Neural cell (in vitro differentiated cells): Measurements from ENCODE around the gene EEIG1. TPM values are rescaled to one million over a fixed set of nuclear protein-coding genes. Genes with fewer than 3 reads are reported as not detected.

Experiments
- H2AFZ ChIP-seq: fragments of 200-600, 300-800 bp; sonication (generic), shearing (Covaris generic); 2 replicates; pipeline ENCODE4 v1.6.0; 2014; ENCODE audit warnings: low read depth, mild to moderate bottlenecking, antibody characterized with exemption, low read length, moderate library complexity
- H3F3A ChIP-seq: fragments of 200-600 bp; shearing (Covaris generic); 2 replicates; pipeline ENCODE4 v1.6.1; 2016; ENCODE audit warnings: mild to moderate bottlenecking, moderate library complexity, mixed read lengths, antibody characterized with exemption, low read length; ENCODE audit not compliant: insufficient read depth, poor library complexity, severe bottlenecking
- H3K27ac ChIP-seq: fragments of 200-600, 300-800 bp; sonication (generic), shearing (Covaris generic); 2 replicates; pipeline ENCODE4 v1.5.1; 2014; ENCODE audit warnings: mild to moderate bottlenecking, low read length, moderate library complexity
- H3K27me3 ChIP-seq: fragments of 300-800, 200-600 bp; sonication (generic), shearing (Covaris generic); 2 replicates; pipeline ENCODE4 v1.6.0; 2014; ENCODE audit warnings: mild to moderate bottlenecking, low read depth, low read length, moderate library complexity; ENCODE audit not compliant: insufficient read depth
- H3K36me3 ChIP-seq: fragments of 300-800, 200-600 bp; sonication (generic), shearing (Covaris generic); 2 replicates; pipeline ENCODE4 v1.5.1; 2014; ENCODE audit warnings: mild to moderate bottlenecking, antibody characterized with exemption, low read length, moderate library complexity; ENCODE audit not compliant: insufficient read depth
- H3K4me2 ChIP-seq: fragments of 300-800, 200-600 bp; sonication (generic), shearing (Covaris generic); 2 replicates; pipeline ENCODE4 v1.6.0; 2014; ENCODE audit warnings: mild to moderate bottlenecking, low read length
- H3K4me3 ChIP-seq: fragments of 300-800, 200-600 bp; sonication (generic), shearing (Covaris generic); 2 replicates; pipeline ENCODE4 v1.5.1; 2014; ENCODE audit warnings: mild to moderate bottlenecking, low read length, moderate library complexity
- H3K79me2 ChIP-seq: fragments of 200-600 bp; shearing (Covaris generic); replicated peaks from 2 replicates; pipeline ENCODE4 v1.6.0; 2014; ENCODE audit warnings: mild to moderate bottlenecking, low read length, moderate library complexity; ENCODE audit not compliant: insufficient read depth
- H3K9ac ChIP-seq: fragments of 300-800, 200-600 bp; sonication (generic), shearing (Covaris generic); 2 replicates; pipeline ENCODE4 v1.6.1; 2016; ENCODE audit warnings: mild to moderate bottlenecking, low read length, mixed read lengths
- H3K9me2 ChIP-seq: fragments of 200-600 bp; shearing (Covaris generic); 2 replicates; pipeline ENCODE4 v1.6.1; 2016; ENCODE audit warnings: mild to moderate bottlenecking, low read length, mixed read lengths; ENCODE audit not compliant: insufficient read depth
- H3K9me3 ChIP-seq: fragments of 200-600, 300-800 bp; sonication (generic), shearing (Covaris generic); 2 replicates; pipeline ENCODE4 v1.6.1; 2016; ENCODE audit warnings: mild to moderate bottlenecking, mixed run types, low read length, moderate library complexity, mixed read lengths
- H4K20me1 ChIP-seq: fragments of 200-600 bp; shearing (Covaris generic); 2 replicates; pipeline ENCODE4 v1.6.1; 2016; ENCODE audit warnings: mild to moderate bottlenecking, mixed run types; ENCODE audit not compliant: insufficient read depth
- CTCF ChIP-seq: fragments of 450-650 bp; IDR thresholded peaks from 2 replicates; pipeline ENCODE4 v1.5.1; 2014; ENCODE audit warnings: antibody characterized with exemption, mild to moderate bottlenecking, moderate library complexity; ENCODE audit not compliant: poor library complexity, severe bottlenecking
- EP300 ChIP-seq: fragments of 450-650 bp; conservative IDR thresholded peaks from 2 replicates; pipeline ENCODE4 v1.6.1; 2014; ENCODE audit warnings: antibody characterized with exemption, mild to moderate bottlenecking, moderate library complexity; ENCODE audit not compliant: poor library complexity, severe bottlenecking
- EZH2 ChIP-seq: fragments of 200-600, 300-800 bp; shearing (Covaris generic), sonication (generic); IDR thresholded peaks from 2 replicates; pipeline ENCODE4 v1.6.1; 2014; ENCODE audit warnings: antibody characterized with exemption, low read length, borderline replicate concordance, mild to moderate bottlenecking; ENCODE audit not compliant: insufficient read depth, poor library complexity, severe bottlenecking
- MXI1 ChIP-seq: fragments of 450-650 bp; conservative IDR thresholded peaks from 2 replicates; pipeline ENCODE4 v1.6.1; 2014; ENCODE audit warnings: antibody characterized with exemption, mild to moderate bottlenecking; ENCODE audit not compliant: poor library complexity, severe bottlenecking
- POLR2AphosphoS5 ChIP-seq: IDR thresholded peaks from 2 replicates; pipeline ENCODE4 v1.6.1; 2012
- RAD21 ChIP-seq: fragments of 450-650 bp; conservative IDR thresholded peaks from 2 replicates; pipeline ENCODE4 v1.6.1; 2014; ENCODE audit warnings: antibody characterized with exemption, mild to moderate bottlenecking, moderate library complexity
- REST ChIP-seq: IDR thresholded peaks from 2 replicates; pipeline ENCODE4 v1.6.1; 2012; ENCODE audit warnings: borderline replicate concordance
- SMC3 ChIP-seq: fragments of 450-650 bp; conservative IDR thresholded peaks from 2 replicates; pipeline ENCODE4 v1.6.1; 2014; ENCODE audit warnings: antibody characterized with exemption, mild to moderate bottlenecking, moderate library complexity; ENCODE audit not compliant: poor library complexity
- TAF1 ChIP-seq: IDR thresholded peaks from 2 replicates; pipeline ENCODE4 v1.6.1; 2012; ENCODE audit warnings: low read depth
- polyA plus RNA-seq: library from polyadenylated mRNA; depleted of rRNA; stranded (reverse); fragments of >200 nt; gene quantifications from 2 replicates; pipeline ENCODE4 v1.2.3, GENCODE V29; 2014

EEIG1 gene
- polyA plus RNA-seq, 1 donor from 2014 or later = 6.7 TPM

GRCh38 chr9:128022886-128023285 is 42.1 kb upstream of the EEIG1 start:
- Histone ChIP-seq H2AFZ (no peak overlapping the region), H3K27ac (no peak overlapping the region), H3K9ac (no peak overlapping the region), H3K27me3 (no peaks in the 10 kb centered on the region), H3K4me3 (no peak overlapping the region), H3K9me2 (no peaks in the 10 kb centered on the region), H3F3A (no peaks in the 10 kb centered on the region), H3K4me2 (no peak overlapping the region), H3K9me3 (no peaks in the 10 kb centered on the region), H3K79me2 (no peaks in the 10 kb centered on the region), H3K36me3 (no peaks in the 10 kb centered on the region), H4K20me1 (no peaks in the 10 kb centered on the region)
- no peak for TF ChIP-seq RAD21
- no peak for TF ChIP-seq TAF1
- TF ChIP-seq POLR2AphosphoS5 = no peak
- TF ChIP-seq MXI1 = no peak
- no peak for TF ChIP-seq EZH2
- TF ChIP-seq EP300 = no peak
- no peak for TF ChIP-seq SMC3
- TF ChIP-seq CTCF = no peak
- no peak for TF ChIP-seq REST

GRCh38 chr9:128021098-128021497 is 40.3 kb upstream of the EEIG1 start:
- H3K4me2 ChIP-seq = no peak overlapping the region
- H2AFZ ChIP-seq = no peak overlapping the region
- H3K9me3 ChIP-seq = no peaks in the 10 kb centered on the region
- no peak overlapping the region for H3K4me3 ChIP-seq
- no peaks in the 10 kb centered on the region for H3K9me2 ChIP-seq
- no peak overlapping the region for H3K9ac ChIP-seq
- no peaks in the 10 kb centered on the region for H3K36me3 ChIP-seq
- H3F3A ChIP-seq = no peaks in the 10 kb centered on the region
- H3K27me3 ChIP-seq = no peaks in the 10 kb centered on the region
- no peaks in the 10 kb centered on the region for H4K20me1 ChIP-seq
- no peak for TF ChIP-seq SMC3
- no peak for TF ChIP-seq RAD21
- TF ChIP-seq CTCF = no peak
- TF ChIP-seq EZH2 = no peak
- no peak for TF ChIP-seq EP300
- no peak for TF ChIP-seq TAF1
- no peak for TF ChIP-seq MXI1
- TF ChIP-seq POLR2AphosphoS5 = no peak
- no peak for TF ChIP-seq REST
- H3K79me2 ChIP-seq = no peaks in the 10 kb centered on the region
- no peak overlapping the region for H3K27ac ChIP-seq
